SIG-M5 (cell line): ENCODE measurements around the gene KIF15.

ENCODE experiments used
- DNase-seq: peaks from one replicate; lab custom pipeline; 2025; lab: John Stamatoyannopoulos, UW

Gene KIF15

DNA sequence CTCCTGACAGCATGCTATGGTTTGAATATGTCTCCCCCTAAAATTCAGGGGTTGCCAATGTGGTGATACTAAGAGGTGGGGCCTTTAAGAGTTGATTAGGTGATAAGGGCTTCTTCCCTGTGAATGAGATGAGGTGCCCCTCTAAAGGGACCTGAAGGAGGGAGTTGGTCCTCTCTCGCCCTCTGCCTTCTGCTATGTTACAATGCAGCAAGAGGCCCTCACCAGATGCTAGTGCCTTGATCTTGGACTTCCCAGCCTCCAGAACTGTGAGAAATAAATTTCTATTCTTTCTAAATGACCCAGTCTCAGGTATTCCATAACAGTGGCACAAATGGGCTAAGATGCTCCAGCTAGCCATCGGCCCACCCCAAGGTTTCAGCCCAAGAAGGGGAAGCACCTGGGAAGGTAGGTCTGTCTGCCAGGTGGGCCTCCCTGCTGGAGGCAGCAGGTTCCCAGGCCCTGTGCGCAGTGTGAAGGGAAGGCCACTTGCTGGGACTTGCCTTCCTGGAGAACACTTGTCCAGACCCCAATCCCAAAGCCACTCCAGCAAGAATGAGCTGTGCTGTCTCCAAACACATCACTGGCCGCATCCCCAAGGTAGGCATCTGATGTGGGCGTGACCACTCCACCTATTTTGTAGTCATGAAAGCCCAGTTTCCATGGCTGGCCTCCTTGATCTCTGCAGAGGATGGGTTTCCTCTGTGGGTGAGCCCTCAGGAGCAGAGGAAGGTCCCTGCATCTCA is 121.8 kb downstream of the KIF15 start:
- DNase-seq, result no peak

DNA sequence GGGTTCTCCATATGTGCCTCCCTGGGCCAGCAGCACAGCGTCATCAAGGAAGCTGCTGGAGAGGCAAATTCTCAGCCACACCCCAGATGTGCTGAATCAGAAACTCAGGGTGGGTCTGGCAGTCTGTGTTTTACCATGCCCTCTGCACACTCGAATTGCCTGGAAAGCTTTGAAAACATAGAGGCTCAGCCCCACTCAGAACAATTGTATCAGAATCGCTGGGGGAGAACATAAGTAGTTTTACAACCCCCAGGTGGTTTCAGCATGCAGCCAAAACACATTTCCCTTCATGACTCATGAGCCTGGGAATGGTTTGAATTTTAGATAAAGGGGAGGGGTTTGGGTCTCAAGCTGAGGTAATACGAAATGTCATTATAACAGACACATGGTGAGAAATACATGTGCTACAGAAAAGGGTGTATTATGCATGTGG is 122.4 kb downstream of the KIF15 start:
- DNase-seq, result no peak

DNA sequence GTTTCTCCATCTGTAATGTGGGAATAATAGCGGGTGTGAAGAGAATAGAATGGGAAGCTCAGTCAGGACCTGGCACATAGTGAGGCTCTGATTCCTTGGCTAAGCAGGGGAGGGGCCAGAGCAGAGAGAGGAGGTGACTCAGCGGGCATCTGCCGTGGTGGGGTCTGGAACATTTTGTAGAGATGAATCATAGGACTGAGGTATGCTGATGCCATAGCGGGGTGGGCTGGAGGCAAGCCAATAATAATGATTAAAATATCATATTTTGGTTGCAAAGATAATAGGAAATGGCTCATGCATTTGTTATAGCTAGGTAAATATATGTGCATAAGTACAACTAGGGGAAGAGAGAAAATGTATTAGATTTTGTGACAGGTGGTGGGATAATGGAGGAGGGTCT is 124.0 kb downstream of the KIF15 start:
- DNase-seq, result no peak

DNA sequence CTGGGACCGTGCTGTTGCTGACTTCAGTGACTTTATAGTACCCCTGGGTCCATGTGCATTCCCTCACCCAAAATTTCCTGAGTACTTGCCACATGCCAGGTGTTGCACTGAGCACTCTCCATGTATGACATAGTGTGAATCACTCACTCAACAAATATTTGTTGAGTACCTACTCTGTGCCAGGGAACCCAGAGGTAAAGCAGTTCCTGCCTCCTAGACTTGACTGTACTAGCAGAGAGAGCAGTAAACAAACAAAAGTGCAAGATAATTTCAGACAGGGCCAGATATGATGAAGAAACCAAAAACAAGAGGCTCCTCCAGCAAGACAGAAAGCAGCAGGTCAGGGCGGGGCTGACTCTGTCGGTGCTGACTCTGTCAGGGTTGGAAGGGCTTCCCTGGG is 125.0 kb downstream of the KIF15 start:
- no peak for DNase-seq

DNA sequence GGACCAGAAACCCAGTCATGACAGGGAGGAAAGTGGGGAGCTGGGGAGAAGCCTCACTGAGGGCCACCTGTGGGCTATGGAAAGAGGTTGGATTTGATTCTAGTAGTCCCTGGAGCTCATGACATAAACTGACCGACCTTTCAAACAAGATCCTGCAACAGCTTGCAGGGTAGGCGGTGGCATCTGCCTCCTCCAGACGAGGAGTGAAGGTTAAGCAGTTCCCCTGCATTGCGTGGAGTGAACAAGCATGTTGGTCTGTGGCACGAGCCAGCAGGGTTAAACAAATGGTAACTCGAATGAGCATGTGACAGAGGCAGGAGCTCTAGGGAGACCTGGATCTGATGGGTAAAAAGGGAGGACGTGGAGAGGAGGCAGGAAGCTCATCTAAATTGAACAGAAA is 125.5 kb downstream of the KIF15 start:
- DNase-seq, result no peak

DNA sequence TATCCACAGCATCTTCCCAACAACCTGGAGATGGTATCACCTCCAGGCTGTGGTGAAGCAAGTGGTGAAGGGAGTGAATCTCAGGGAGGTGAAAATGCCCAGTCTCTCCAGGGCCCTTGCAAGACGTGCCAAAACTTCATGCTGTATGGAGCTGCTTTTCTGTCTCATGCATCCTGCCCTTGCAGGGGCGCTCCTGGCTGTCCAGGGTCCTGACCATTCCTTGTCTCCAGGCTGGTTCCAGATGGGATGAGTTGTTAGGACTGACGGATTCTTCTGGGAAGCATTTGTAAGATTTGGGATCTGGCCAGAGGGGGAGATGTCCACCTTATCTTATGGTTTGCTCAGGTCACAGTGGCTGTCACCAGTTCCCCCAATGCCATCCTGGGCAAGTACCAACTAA is 128.7 kb downstream of the KIF15 start:
- DNase-seq, result no peak

DNA sequence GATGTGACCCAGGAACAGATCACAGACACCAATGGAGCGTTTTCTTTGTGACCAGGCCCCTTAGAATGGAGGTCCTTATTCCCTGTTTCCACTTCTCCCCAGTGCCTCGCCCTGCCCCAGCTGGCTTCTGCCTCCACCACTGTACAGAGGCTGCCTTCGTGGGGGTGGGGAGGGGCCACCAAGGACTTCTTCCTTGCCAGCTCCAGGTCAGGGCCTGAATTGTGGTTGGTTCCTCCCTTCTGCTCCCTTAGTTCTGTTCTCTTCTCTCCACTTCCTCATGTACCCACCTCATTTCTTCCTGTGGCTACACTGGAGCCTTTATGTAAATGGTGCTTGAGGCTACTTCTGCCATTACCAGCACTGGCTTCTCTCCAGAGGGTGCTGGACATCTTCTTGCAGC is 129.3 kb downstream of the KIF15 start:
- no peak for DNase-seq

DNA sequence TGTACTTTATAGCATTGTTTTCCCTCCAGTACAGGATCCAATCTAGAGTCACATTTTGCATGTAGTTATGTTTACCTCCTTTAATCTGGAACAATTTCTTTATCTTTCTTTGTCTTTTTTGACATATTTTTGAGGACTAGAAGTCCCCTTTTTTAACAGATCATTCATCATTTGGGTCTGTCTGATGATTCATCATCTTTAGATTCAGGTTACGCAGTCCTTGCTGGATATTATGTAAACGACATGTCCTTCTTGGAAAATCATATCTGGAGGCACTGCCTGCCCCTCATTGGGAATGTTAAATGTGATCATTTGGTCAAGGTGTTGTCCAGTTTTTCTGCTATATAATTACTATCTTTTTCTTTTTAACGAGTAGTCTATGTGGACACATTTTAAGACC is 131.1 kb downstream of the KIF15 start:
- DNase-seq, result no peak

DNA sequence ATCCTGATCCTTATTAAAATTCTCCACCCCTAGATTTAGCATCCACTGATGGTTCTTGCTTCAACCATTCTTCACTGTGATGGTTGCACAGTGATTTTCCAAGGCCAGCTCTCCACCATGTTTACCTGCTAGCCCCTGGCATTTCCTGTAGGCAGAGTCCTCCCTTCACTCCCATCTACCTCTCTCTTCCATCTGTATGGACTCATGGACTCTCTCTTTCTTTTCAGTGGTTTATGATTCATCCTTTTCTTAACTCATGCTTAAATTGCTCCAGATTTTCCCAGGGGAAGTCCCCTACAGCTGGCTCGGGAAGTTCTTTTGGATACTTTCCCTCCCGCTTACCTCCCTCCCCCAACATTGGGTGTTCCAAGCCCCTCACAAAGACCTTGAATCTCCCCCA is 131.5 kb downstream of the KIF15 start:
- no peak for DNase-seq

DNA sequence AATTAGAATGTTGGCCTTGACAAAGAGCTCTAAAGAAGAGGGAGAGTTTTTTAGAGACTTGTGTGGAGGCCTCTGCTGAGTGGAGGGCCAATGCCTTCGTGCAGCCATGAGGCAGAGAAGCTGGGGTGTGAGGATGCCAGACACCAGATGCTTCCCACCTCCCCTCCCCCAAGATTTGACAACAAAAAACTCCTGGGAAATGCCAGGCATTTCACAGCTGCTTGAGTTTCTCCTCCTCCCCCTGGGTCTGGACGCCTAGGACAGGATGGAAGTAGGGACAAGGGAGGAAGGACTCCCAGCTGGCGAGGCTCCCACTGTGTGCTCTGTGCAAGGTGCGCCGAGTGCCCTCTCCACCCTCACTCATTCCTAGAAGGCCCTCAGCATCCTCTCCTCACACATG is 132.9 kb downstream of the KIF15 start:
- DNase-seq, result no peak

DNA sequence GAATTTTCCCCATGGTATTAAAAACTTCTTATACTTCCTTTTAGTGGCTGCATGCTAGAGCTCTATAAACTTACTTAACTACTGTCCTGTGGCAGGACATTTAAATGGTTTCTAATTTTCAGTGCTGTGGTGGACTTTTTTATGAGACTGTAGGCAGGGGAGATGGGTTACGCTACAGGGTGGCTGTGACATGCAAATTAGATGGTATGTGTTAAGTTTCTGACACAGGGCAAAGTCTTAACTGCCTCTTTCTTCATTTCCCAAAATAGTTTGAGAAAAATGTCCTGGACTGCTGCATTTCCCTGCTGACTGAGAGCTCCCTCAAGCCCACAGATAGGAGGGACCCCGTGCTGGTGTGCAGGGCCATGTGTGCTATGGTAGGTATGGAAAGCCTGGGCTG is 134.8 kb downstream of the KIF15 start:
- DNase-seq, result no peak

DNA sequence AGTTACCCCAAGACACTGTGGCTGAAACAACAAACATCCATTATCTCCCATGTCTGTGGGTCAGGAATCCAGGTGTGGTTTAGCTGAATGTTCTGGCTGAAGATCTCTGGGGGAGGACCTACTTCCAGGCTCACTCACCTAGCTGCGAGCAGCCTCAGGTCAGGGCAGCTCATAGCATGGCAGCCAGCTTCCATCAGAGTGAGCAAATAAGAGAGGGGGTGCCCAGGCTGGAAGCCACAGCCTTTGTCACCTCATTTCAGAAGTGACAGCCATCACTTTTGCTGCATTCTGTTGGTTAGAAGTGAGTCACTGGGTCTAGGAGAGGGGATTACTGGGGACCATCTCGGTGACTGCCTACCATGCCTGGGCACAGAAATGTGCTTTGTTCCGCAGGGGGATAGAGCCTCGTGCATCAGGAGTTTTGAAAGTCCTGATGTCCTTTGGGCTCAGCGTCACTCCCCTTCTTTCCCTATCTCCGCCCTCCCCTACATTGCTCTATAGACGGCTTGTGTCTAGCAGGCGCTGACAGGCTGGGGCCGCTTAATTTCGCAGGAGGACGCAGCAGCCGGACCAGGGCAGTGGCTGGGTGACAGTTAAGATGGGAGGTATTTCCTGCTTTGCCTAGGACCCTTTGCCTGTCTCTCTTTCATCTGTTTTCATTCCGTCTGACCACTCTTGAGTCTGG is 138.2 kb downstream of the KIF15 start:
- no peak for DNase-seq

DNA sequence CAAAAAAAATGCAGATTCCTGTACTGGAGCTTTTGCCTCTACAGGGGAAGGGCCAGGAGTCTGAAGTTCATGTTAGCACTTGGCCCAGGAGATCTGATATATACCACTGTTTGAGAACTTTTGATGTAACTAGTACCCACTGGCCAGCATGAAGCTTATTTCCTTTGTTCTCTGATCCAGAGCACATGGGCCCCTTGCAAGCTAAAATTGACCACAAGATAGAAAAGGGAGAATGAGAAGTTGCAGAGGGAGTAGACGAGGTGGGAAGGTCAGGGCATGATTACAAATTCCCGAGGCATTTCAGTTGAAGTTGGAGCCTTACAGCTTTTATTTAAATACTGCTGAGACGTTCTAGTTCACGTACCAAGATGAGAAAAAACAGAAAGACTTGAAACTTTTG is 141.0 kb downstream of the KIF15 start:
- no peak for DNase-seq
